ENCODE results near the gene JAK2.
A peak's percentile ranks its signal among the peaks of the same experiment; 100 is the strongest.
"Not testable (repeated sequence)": the region's sequence is repeated elsewhere in the genome, so short reads cannot be mapped to it uniquely, and the experiment has no call there.

Gene JAK2

GRCh38 chr9:4984621-4985385, at the start of gene JAK2:
Gene JAK2, plus strand, starts transcription at chr9:4985272. Its CDS starts 36,716 bp downstream, at chr9:5021988.
- DNase-seq (ENCODE audit: low read depth): peak; percentile 71

GRCh38 chr9:4936277-4936676, 48.8 kb upstream of the JAK2 start:
- DNase-seq (ENCODE audit: low read depth): no peak

GRCh38 chr9:4936823-4937222, 48.2 kb upstream of the JAK2 start:
- DNase-seq (ENCODE audit: low read depth): no peak

GRCh38 chr9:4937446-4937845, 47.6 kb upstream of the JAK2 start:
- DNase-seq (ENCODE audit: low read depth): no peak

GRCh38 chr9:4938496-4938895, 46.6 kb upstream of the JAK2 start:
- DNase-seq (ENCODE audit: low read depth): no peak

GRCh38 chr9:4939118-4939561, 45.9 kb upstream of the JAK2 start:
- DNase-seq (ENCODE audit: low read depth): no peak

GRCh38 chr9:4942042-4942691, 42.9 kb upstream of the JAK2 start:
- not testable (repeated sequence) for DNase-seq (ENCODE audit: low read depth)

GRCh38 chr9:4943346-4943745, 41.7 kb upstream of the JAK2 start:
- no peak for DNase-seq (ENCODE audit: low read depth)

- DNase-seq (ENCODE audit: low read depth): not testable (repeated sequence)
These were observed 40.5 kb upstream of the JAK2 start for GRCh38 chr9:4944431-4945211.

GRCh38 chr9:4946937-4947336, 38.1 kb upstream of the JAK2 start:
- DNase-seq (ENCODE audit: low read depth): no peak

GRCh38 chr9:4955836-4956235, 29.2 kb upstream of the JAK2 start:
- no peak for DNase-seq (ENCODE audit: low read depth)

- no peak for DNase-seq (ENCODE audit: low read depth)
These were observed 26.0 kb upstream of the JAK2 start for GRCh38 chr9:4959031-4959430.

- DNase-seq (ENCODE audit: low read depth): no peak
These were observed 23.0 kb upstream of the JAK2 start for GRCh38 chr9:4962085-4962484.

GRCh38 chr9:4964540-4964939, 20.5 kb upstream of the JAK2 start:
- no peak for DNase-seq (ENCODE audit: low read depth)

- DNase-seq (ENCODE audit: low read depth): no peak
These were observed 19.8 kb upstream of the JAK2 start for GRCh38 chr9:4965174-4965821.

GRCh38 chr9:4967523-4967922, 17.5 kb upstream of the JAK2 start:
- no peak for DNase-seq (ENCODE audit: low read depth)

GRCh38 chr9:4969130-4969529, 15.9 kb upstream of the JAK2 start:
- no peak for DNase-seq (ENCODE audit: low read depth)

GRCh38 chr9:4970970-4971641, 14.0 kb upstream of the JAK2 start:
- DNase-seq (ENCODE audit: low read depth): peak; percentile 54

- DNase-seq (ENCODE audit: low read depth): no peak
These were observed 11.8 kb upstream of the JAK2 start for GRCh38 chr9:4973246-4973645.

GRCh38 chr9:4973902-4974301, 11.2 kb upstream of the JAK2 start:
- no peak for DNase-seq (ENCODE audit: low read depth)

- DNase-seq (ENCODE audit: low read depth): no peak
These were observed 5.8 kb upstream of the JAK2 start for GRCh38 chr9:4979239-4979638.

All from activated T-helper 9 cell treated with anti-CD3 and anti-CD28 coated beads, Interleukin-2, amount 50 U/mL, for 16 hours (primary cell).